OCI-M2 (cell line): ENCODE measurements around the gene LASP1NB.
"Not testable (repeated sequence)": the region's sequence is repeated elsewhere in the genome, so short reads cannot be mapped to it uniquely, and the experiment has no call there.

Experiments used
- DNase-seq: peaks from one replicate; lab custom pipeline; 2025; ENCODE audit not compliant: unreplicated experiment; lab: John Stamatoyannopoulos, UW

Gene LASP1NB

GRCh38 chr17:38896346-38896954, 29.0 kb upstream of the LASP1NB start:
- no peak for DNase-seq

DNA sequence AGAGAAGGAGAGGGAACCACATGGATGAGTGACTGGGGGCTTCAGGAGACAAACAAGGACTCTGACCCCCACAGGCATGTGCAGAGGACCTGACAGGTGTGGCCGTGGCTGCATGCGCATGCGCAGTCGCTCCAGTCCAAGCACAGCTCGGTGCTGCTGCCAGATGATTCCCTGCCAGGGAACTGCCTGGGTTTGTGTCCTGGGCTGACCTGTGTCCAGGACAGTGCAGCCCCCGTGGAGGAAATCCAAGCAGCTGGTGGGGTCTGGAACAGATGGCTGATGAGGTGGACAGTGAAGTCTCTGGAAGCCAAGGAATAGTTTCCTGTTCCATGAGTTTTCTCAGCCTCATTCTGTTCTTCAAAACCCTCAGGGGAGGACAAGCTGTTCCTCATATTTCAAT, 28.2 kb upstream of the LASP1NB start:
- DNase-seq = no peak

DNA sequence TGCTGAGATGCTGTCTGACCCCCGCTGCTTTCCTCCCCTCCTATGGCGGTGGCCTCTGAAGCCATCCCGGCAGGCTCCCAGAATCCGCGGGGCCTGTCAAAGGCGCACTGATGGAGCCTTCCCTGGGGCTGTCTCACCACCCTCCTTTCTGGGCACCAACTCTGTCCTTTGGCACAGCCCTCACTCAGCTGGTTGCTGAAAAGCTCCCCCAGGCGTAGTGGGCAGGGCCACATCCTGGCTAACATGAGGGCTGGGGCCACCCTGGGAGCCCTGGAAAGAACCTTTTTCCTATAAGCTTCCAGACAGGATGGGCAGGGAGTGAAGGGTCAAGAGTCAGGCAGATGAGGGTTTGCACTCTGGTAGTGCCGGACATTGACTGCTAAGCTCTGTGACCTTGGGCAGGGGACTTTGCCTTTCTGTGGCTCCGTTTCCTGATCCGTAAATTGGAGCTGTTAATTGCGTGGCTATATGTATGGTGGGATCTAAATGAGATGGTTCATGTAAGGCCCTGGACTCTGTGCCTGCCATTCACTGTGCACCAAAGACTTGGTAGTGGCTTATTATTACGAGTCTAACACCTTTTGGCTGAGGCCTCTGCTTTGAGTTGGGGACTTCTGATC, 27.6 kb upstream of the LASP1NB start:
- no peak for DNase-seq

DNA sequence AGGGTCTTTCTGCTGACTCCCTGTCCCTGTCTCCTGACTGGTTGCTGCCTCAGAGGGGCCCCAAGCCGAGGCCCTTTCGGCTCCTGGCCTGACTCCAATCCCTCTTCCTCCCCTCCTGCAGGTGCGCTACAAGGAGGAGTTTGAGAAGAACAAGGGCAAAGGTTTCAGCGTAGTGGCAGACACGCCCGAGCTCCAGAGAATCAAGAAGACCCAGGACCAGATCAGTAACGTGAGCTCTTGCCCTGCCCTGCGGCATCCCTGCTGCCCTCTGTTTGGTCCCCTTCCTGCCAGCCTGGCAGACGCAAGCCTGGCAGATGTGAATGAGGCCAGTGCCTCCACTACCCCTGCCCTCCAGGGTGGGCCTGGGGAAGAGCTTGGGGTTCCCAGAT, 27.1 kb upstream of the LASP1NB start:
- DNase-seq = no peak

GRCh38 chr17:38898812-38899348, 26.5 kb upstream of the LASP1NB start:
- no peak for DNase-seq

DNA sequence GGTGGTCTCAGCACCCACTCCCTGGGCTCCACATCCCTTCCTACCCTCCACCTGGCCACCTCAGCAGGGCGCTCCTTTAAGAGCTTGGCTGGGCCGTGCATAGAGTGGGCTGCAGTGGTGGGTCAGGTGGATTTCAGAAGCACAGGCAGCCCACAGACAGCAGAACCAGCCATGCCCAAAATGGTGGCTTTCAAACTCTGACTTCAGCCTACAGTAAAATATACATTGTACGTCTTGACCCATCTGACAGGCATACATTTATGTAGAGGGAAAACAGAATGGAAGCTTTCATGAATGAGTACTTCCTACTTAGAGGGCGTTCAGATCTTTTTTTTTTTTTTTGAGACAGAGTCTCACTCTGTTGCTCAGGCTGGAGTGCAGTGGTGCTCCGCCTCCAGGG, 26.0 kb upstream of the LASP1NB start:
- no peak for DNase-seq

- no peak for DNase-seq
These were observed 24.3 kb upstream of the LASP1NB start for GRCh38 chr17:38900978-38901656.

GRCh38 chr17:38903404-38903803, 22.0 kb upstream of the LASP1NB start:
- DNase-seq = no peak

GRCh38 chr17:38904892-38905291, 20.5 kb upstream of the LASP1NB start:
- no peak for DNase-seq

DNA sequence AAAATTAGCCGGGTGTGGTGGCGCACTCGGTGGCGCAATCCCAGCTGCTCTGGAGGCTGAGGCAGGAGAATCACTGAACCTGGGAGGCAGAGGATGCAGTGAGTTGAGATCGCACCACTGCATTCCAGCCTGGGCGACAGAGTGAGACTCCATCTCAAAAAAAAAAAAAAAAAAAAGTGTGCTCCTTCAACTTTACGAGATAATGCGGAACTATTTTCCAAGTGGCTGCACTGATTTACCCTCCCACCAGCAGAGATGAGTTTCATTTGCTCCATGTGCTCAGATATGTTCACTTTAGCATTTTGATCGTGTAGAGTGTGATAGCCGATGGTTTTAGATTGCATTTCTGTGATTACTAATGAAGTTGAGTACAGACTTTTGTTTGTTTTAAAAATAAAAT, 20.0 kb upstream of the LASP1NB start:
- DNase-seq = no peak

- no peak for DNase-seq
These were observed 18.8 kb upstream of the LASP1NB start for GRCh38 chr17:38906460-38907228.

GRCh38 chr17:38907930-38908675, 17.3 kb upstream of the LASP1NB start:
- no peak for DNase-seq

- no peak for DNase-seq
These were observed 16.7 kb upstream of the LASP1NB start for GRCh38 chr17:38908676-38909181.

DNA sequence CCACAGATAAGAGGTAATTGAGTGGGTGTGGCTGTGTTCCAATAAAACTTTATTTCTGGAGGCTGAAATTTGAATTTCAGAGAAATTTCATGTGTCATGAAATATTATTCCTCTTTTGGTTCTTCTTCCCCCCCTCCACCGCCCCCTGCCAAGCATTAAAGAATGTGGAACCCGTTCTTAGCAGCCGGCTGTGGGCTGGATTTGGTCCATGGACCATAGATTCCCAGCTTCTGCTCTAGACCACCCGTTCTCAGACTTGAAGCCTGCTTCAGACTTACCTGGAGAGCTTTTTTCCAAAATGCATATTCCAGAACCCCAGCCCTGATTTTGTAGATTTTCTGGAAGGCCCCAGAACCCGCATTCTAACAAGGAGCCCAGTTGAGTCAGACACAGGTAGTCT, 15.1 kb upstream of the LASP1NB start:
- no peak for DNase-seq

DNA sequence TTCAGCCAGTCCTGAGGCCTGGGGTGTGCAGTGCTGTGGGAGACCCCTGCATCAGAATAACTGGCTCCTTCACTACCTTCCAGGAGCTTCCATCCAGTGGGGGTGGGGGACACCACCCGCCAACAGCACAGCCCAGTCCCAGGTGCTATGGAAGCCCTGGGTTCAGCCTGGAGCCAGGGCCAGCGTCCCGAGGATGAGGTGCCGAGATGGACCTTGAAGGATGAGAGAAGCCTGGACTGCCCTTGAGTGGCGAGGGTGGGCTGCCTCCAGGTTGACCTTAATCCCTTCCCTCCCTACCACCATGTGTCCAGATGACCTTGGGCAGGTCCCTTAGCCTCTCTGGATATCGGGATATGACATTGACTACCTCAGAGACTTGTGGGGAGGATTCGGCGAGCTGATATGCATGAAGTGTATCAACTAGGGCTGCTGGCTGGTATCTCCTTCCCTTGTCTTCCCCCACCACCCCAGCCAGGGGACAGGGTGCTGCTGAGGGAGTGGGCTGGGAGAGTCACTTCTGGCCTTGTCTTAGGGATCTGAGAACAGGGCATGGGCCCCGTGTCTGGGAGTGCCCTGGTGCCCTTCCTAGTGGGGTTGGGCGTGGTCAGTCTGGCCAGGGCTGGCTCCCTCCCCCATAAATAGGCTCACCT, 14.2 kb upstream of the LASP1NB start:
- DNase-seq = no peak

- DNase-seq = not testable (repeated sequence)
These were observed 13.7 kb upstream of the LASP1NB start for GRCh38 chr17:38911731-38912081.

DNA sequence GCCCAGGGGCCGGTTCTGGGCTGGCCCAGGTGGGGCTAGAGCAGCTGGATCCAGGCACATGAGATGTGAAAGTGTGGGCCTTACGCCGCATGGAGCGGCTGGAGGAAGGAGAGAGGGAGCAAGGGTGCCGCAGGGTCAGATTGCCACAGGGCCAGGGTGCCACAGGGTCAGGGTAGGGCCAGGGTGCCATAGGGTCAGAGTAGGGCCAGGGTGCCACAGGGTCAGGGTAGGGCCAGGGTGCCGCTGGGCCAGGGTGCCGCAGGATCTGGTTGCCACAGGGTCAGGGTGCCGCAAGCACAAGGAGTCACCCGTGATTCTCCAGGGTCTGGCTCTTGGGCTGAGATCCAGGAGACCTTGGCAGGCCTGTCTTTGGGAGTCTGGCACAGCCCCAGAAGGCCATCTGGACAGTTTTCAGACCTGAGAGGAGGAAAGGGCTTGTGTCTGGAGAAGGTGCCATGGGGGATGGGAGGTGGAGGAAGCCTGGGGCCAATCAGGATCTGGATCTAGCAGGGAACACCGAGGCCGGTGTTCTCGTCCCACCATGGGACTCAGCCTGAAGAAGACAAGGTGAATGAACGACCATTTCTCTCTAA, 13.1 kb upstream of the LASP1NB start:
- DNase-seq = no peak

GRCh38 chr17:38914741-38915638, 10.4 kb upstream of the LASP1NB start:
- DNase-seq = no peak

DNA sequence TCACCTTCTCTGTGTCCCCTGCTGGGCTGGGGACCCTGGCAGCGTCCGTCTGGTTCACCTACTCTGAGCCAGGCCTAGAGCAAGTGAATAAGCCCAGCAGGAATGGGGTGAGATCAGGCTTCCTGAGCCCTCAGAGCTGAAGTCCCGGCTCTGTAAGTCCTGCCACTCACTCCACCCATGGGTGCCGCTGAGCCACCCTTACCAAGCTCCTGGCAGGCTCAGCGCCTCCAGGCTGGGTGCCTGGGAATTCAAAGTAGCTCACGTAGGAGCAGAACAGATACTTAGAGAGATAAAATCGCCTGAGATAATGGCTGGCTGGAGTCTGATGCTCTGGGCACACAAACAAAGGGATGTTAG, 9.8 kb upstream of the LASP1NB start:
- DNase-seq = no peak
